Muscle layer of colon (tissue), 2 donors: ENCODE results near the gene PDHB.

Source experiments
- H3K27ac ChIP-seq: one replicate; pipeline ENCODE4 v1.7.0; 2013; ENCODE audit warnings: low read depth, mild to moderate bottlenecking, low read length, moderate library complexity
- H3K27me3 ChIP-seq, 2 donors: one replicate each; pipeline ENCODE4 v1.7.0; 2013; ENCODE audit warnings: low read length in 2 of 2, mild to moderate bottlenecking in 2 of 2; ENCODE audit not compliant: insufficient read depth in 2 of 2, control insufficient read depth in 1 of 2
- H3K36me3 ChIP-seq: one replicate; pipeline ENCODE4 v1.7.0; 2013; ENCODE audit warnings: mild to moderate bottlenecking, low read length; ENCODE audit not compliant: insufficient read depth
- H3K4me1 ChIP-seq: one replicate; pipeline ENCODE4 v1.7.0; 2013; ENCODE audit warnings: mild to moderate bottlenecking, low read length; ENCODE audit not compliant: insufficient read depth
- H3K4me3 ChIP-seq, 2 donors: one replicate each; pipeline ENCODE4 v1.7.0; 2013; ENCODE audit warnings: low read length in 2 of 2, low read depth in 1 of 2, mild to moderate bottlenecking in 1 of 2, moderate library complexity in 1 of 2
- H3K9ac ChIP-seq: one replicate; pipeline ENCODE4 v1.7.0; 2013; ENCODE audit warnings: low read length
- H3K9me3 ChIP-seq: one replicate; pipeline ENCODE4 v1.7.0; 2013; ENCODE audit warnings: mild to moderate bottlenecking, low read length
- donor health status: abdominal sarcoma.
- donor health status: Adenocarcinoma of cecum.

The PDHB gene

GRCh38 chr3:58392181-58392580 lies 41.5 kb downstream of the PDHB start:
- Histone ChIP-seq H3K9me3 (no peaks in the 10 kb centered on the region), H3K4me3 (no peak overlapping the region), H3K27me3 (no peaks in the 10 kb centered on the region), H3K9ac (no peak overlapping the region), H3K36me3 (peaks cover 20% of the 10 kb centered on the region), H3K27ac (peak overlapping the region; percentile 4), H3K4me1 (peaks cover 25% of the 10 kb centered on the region)

DNA sequence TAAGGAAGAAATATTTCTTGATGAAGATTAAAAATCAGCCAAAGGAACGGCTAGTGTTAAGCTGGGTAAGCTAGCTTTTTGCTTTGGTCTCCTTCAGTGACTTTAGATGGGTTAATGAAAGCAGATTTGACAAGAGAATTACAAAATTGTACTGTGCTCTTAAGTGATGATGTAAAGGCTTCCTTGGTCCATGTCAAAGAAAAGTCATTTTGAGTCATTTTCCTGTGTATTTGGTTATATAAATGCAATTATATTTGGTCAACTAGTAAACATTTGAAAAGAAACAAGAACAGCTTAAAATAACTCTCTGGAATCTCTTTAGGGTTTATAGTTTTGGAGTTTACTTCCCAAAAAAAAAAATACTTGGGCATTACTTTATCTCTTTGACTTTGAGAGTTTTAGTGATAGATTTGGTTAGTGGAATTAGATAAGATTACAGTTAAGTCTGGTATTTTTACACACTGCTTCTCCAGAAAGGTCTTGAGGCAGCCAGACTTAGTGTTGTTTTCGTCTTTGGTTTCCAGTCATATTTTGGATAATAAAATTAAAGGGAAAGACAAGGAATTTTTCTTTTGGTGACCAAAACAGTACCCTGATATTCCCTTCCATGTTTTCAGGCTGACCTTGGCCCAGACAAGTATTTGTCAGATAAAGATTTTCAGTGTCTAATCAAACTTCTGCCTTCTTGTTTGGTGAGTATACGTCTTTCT lies 42.3 kb downstream of the PDHB start:
- Histone ChIP-seq H3K9ac (no peak overlapping the region), H3K36me3 (peaks cover 11% of the 10 kb centered on the region), H3K4me1 (peaks cover 34% of the 10 kb centered on the region), H3K4me3 (no peak overlapping the region), H3K27ac (no peak overlapping the region), H3K9me3 (no peaks in the 10 kb centered on the region), H3K27me3 (no peaks in the 10 kb centered on the region)

- Histone ChIP-seq H3K27me3 (no peaks in the 10 kb centered on the region), H3K36me3 (peaks cover 9% of the 10 kb centered on the region), H3K4me1 (peaks cover 49% of the 10 kb centered on the region), H3K9me3 (no peaks in the 10 kb centered on the region), H3K4me3 (no peak overlapping the region), H3K9ac (no peak overlapping the region), H3K27ac (peak overlapping the region; percentile 50)
Measured at GRCh38 chr3:58388550-58389091, 45.0 kb downstream of the PDHB start.

- H3K36me3 ChIP-seq, result peaks cover 10% of the 10 kb centered on the region
- no peaks in the 10 kb centered on the region for H3K9me3 ChIP-seq
- H3K4me3 ChIP-seq, result peak overlapping the region in 1 of 2 donors; percentile 36
- no peaks in the 10 kb centered on the region for H3K27me3 ChIP-seq
- H3K9ac ChIP-seq, result no peak overlapping the region
- H3K27ac ChIP-seq, result peak overlapping the region; percentile 50
- peaks cover 53% of the 10 kb centered on the region for H3K4me1 ChIP-seq
Measured at GRCh38 chr3:58387650-58388546, 45.7 kb downstream of the PDHB start.

DNA sequence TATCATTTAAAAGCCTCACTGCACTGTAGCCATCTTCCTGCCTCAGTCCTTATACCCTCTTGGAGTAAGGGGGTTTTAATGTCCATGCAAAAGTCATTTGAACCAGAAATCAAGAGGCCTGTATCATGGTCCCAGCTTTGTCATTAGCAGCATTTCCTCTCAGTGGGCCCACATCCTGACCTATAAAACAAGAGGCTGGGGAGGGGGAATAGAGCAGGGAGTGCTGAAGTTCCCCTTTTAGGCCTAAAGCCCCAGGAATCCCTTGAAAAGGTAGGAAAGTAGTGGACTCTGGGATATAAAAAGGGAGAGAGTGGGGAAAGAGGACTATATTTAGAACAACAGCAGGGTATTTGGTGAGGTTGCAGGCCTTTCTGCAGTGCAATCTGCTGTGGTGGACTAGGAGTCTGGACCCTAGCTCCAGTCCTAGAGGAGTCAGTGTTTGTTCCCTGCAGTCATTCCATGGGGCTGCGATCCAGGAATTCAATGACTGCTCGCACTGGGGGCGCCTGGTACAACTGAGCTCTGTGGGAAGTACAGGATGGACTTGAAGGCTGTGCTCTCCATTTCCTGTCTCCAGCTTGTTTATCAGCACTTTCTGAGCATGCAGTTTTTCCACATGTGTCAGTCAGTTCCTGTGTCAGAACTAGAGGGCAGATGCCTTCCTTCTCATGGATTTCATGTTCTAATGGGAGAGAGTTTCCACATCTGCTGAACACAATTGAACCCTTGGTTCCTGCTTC lies 46.8 kb downstream of the PDHB start:
- H3K36me3 ChIP-seq, result peaks cover 16% of the 10 kb centered on the region
- H3K9ac ChIP-seq, result no peak overlapping the region
- H3K27ac ChIP-seq, result peak overlapping the region; percentile 50
- H3K4me3 ChIP-seq, result no peak overlapping the region
- H3K9me3 ChIP-seq, result no peaks in the 10 kb centered on the region
- peaks cover 47% of the 10 kb centered on the region for H3K4me1 ChIP-seq
- no peaks in the 10 kb centered on the region for H3K27me3 ChIP-seq

DNA sequence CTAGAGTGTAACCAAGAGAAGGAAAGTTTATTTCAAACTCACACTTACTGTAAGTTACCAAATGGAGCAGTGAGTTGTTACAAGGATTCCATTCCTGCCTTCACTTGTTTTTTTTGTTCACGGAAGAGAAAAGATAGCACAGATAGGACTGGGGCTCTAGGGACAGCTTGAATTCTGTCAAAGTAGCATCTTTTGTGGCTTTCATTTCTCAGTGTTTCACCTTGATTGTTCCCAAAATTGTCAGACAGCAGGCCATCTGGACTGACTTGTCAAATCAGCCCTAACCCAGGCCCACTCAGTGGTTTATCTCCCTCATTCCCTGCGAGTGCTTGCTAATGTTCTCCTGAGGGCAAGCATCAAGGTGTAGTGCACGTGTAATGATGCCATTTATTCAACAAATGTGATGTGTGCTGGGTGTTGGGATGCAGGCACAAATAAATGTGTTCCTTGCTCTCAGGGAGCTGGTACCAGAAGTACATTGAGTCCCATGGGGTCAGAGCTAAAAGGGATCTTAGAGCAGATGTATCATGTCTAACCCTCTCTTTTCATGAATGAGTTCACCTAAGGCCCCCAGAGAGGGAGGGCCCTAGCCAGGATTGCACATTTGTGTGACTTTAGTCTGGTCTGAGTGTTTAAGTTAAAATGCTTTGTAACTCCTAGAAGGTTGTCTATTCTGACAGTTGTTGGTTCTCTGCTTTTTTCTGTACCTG lies 49.1 kb downstream of the PDHB start:
- no peak overlapping the region for H3K9ac ChIP-seq
- H3K27me3 ChIP-seq, result no peaks in the 10 kb centered on the region
- H3K4me1 ChIP-seq, result peaks cover 47% of the 10 kb centered on the region
- no peak overlapping the region for H3K4me3 ChIP-seq
- no peaks in the 10 kb centered on the region for H3K9me3 ChIP-seq
- peaks cover 16% of the 10 kb centered on the region for H3K36me3 ChIP-seq
- peak overlapping the region; percentile 39 for H3K27ac ChIP-seq

- Histone ChIP-seq H3K27me3 (no peaks in the 10 kb centered on the region), H3K9ac (no peak overlapping the region), H3K27ac (peak overlapping the region; percentile 39), H3K4me1 (peaks cover 43% of the 10 kb centered on the region), H3K9me3 (no peaks in the 10 kb centered on the region), H3K4me3 (no peak overlapping the region), H3K36me3 (peaks cover 16% of the 10 kb centered on the region)
Measured at GRCh38 chr3:58383904-58384303, 49.7 kb downstream of the PDHB start.

GRCh38 chr3:58383476-58383875 lies 50.2 kb downstream of the PDHB start:
- Histone ChIP-seq H3K4me3 (no peak overlapping the region), H3K4me1 (peaks cover 39% of the 10 kb centered on the region), H3K27ac (peak overlapping the region; percentile 58), H3K9me3 (no peaks in the 10 kb centered on the region), H3K9ac (no peak overlapping the region), H3K36me3 (peaks cover 16% of the 10 kb centered on the region), H3K27me3 (no peaks in the 10 kb centered on the region)

DNA sequence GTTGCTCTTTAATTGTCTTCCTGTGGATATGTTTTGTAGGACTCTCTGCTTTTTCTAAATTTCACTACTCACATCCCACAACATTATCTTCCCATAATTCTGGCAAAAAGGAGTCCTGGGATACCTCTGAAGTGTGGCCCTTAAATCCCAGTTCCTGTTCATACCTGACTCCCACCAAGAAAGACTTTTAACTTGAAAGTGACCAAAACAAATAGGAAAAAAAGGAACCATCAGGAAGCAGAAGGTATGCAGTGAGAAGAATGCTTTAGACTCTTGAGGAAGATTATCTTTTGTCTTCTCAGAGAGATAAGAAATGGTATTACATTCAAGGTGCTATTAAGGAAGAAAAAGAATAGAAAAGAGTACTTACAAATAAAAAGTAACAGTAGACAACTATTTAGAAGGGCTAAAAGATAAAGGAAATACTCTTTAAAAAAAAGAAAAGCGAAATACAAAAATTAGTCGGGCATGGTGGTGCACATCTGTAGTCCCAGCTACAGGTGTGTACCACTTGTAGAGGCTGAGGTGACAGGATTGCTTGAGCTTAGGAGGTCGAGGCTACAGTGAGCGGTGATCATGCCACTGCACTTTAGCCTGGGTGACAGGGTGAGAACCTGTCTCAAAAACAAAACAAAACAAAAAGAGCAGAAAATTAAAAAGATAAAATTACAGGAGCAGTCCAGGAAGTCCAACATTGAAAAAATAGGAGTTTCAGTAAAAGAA lies 54.1 kb downstream of the PDHB start:
- Histone ChIP-seq H3K9ac (no peak overlapping the region), H3K4me1 (peaks cover 13% of the 10 kb centered on the region), H3K27ac (no peak overlapping the region), H3K9me3 (no peaks in the 10 kb centered on the region), H3K4me3 (no peak overlapping the region), H3K36me3 (peaks cover 12% of the 10 kb centered on the region), H3K27me3 (no peaks in the 10 kb centered on the region)

GRCh38 chr3:58377750-58378149 lies 55.9 kb downstream of the PDHB start:
- no peak overlapping the region for H3K4me3 ChIP-seq
- peaks cover 10% of the 10 kb centered on the region for H3K36me3 ChIP-seq
- H3K27ac ChIP-seq, result no peak overlapping the region
- no peaks in the 10 kb centered on the region for H3K9me3 ChIP-seq
- H3K9ac ChIP-seq, result no peak overlapping the region
- no peaks in the 10 kb centered on the region for H3K27me3 ChIP-seq
- no peaks in the 10 kb centered on the region for H3K4me1 ChIP-seq
